Ishikawa (cell line): ENCODE results near the gene TRIM9.

Source experiments
- CEBPB ChIP-seq: IDR thresholded peaks from 2 replicates; pipeline ENCODE4 v1.6.1; 2012
- CREB1 ChIP-seq: IDR thresholded peaks from 2 replicates; pipeline ENCODE4 v1.6.1; 2012; ENCODE audit warnings: low read depth
- EGR1 ChIP-seq: IDR thresholded peaks from 2 replicates; pipeline ENCODE4 v1.6.1; 2012
- EP300 ChIP-seq: IDR thresholded peaks from 2 replicates; pipeline ENCODE4 v1.6.1; 2012; ENCODE audit warnings: borderline replicate concordance
- FOXM1 ChIP-seq: IDR thresholded peaks from 2 replicates; pipeline ENCODE4 v1.6.1; 2012; ENCODE audit warnings: low read depth, borderline replicate concordance
- NFIC ChIP-seq: IDR thresholded peaks from 2 replicates; pipeline ENCODE4 v1.6.1; 2012
- RAD21 ChIP-seq: IDR thresholded peaks from 2 replicates; pipeline ENCODE4 v1.6.1; 2012; ENCODE audit warnings: low read depth
- TAF1 ChIP-seq: IDR thresholded peaks from 2 replicates; pipeline ENCODE4 v1.6.1; 2012; ENCODE audit warnings: low read depth, mild to moderate bottlenecking
- TCF12 ChIP-seq: IDR thresholded peaks from 2 replicates; pipeline ENCODE4 v1.6.1; 2012; ENCODE audit warnings: low read depth
- TEAD4 ChIP-seq: IDR thresholded peaks from 2 replicates; pipeline ENCODE4 v1.6.1; 2012
- YY1 ChIP-seq: IDR thresholded peaks from 2 replicates; pipeline ENCODE4 v1.6.1; 2012; ENCODE audit warnings: low read depth
- ZBTB7A ChIP-seq: IDR thresholded peaks from 2 replicates; pipeline ENCODE4 v1.6.1; 2012; ENCODE audit warnings: low read depth
- TF ChIP-seq, protein P1 (sequence below): IDR thresholded peaks from 2 replicates; pipeline ENCODE4 v1.6.1; 2012; ENCODE audit warnings: low read depth, mild to moderate bottlenecking
- TF ChIP-seq, protein P2 (sequence below): IDR thresholded peaks from 2 replicates; pipeline ENCODE4 v1.6.1; 2012
- TF ChIP-seq, protein P3 (sequence below): IDR thresholded peaks from 2 replicates; pipeline ENCODE4 v1.6.1; 2012

The TRIM9 gene

DNA sequence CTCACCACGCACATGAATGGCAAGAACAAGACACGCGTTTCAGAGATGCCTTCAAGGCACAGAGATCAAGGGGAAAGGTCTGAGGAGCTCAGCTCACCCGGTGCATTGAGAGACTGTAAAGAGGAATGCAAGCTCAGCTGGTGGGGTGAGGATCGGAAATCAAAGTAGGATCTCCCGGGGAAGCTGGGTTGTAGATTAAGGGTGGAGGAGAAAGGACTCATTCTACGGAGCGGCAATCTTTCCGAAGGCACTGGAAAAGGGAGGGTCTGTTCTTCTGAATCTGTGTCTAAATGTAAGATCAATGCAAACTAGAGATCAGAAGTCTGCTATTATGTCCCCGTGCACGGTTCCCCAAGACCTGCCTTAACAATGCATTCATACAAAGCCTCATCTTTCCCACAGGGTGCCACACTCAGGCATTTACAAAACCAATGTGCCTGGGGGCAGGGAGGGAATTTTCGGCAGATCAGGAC is 109.0 kb downstream of the TRIM9 start:
- TF ChIP-seq ZBTB7A (no peak), EGR1 (no peak), YY1 (no peak), CREB1 (no peak), TCF12 (no peak), NFIC (no peak), RAD21 (no peak), EP300 (no peak), FOXM1 (no peak), CEBPB (no peak), TAF1 (no peak), TEAD4 (no peak)
- TF ChIP-seq, protein P1, sequence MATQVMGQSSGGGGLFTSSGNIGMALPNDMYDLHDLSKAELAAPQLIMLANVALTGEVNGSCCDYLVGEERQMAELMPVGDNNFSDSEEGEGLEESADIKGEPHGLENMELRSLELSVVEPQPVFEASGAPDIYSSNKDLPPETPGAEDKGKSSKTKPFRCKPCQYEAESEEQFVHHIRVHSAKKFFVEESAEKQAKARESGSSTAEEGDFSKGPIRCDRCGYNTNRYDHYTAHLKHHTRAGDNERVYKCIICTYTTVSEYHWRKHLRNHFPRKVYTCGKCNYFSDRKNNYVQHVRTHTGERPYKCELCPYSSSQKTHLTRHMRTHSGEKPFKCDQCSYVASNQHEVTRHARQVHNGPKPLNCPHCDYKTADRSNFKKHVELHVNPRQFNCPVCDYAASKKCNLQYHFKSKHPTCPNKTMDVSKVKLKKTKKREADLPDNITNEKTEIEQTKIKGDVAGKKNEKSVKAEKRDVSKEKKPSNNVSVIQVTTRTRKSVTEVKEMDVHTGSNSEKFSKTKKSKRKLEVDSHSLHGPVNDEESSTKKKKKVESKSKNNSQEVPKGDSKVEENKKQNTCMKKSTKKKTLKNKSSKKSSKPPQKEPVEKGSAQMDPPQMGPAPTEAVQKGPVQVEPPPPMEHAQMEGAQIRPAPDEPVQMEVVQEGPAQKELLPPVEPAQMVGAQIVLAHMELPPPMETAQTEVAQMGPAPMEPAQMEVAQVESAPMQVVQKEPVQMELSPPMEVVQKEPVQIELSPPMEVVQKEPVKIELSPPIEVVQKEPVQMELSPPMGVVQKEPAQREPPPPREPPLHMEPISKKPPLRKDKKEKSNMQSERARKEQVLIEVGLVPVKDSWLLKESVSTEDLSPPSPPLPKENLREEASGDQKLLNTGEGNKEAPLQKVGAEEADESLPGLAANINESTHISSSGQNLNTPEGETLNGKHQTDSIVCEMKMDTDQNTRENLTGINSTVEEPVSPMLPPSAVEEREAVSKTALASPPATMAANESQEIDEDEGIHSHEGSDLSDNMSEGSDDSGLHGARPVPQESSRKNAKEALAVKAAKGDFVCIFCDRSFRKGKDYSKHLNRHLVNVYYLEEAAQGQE, result no peak
- TF ChIP-seq, protein P2, sequence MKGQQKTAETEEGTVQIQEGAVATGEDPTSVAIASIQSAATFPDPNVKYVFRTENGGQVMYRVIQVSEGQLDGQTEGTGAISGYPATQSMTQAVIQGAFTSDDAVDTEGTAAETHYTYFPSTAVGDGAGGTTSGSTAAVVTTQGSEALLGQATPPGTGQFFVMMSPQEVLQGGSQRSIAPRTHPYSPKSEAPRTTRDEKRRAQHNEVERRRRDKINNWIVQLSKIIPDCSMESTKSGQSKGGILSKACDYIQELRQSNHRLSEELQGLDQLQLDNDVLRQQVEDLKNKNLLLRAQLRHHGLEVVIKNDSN, result no peak
- TF ChIP-seq, protein P3, sequence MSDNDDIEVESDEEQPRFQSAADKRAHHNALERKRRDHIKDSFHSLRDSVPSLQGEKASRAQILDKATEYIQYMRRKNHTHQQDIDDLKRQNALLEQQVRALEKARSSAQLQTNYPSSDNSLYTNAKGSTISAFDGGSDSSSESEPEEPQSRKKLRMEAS, result no peak

DNA sequence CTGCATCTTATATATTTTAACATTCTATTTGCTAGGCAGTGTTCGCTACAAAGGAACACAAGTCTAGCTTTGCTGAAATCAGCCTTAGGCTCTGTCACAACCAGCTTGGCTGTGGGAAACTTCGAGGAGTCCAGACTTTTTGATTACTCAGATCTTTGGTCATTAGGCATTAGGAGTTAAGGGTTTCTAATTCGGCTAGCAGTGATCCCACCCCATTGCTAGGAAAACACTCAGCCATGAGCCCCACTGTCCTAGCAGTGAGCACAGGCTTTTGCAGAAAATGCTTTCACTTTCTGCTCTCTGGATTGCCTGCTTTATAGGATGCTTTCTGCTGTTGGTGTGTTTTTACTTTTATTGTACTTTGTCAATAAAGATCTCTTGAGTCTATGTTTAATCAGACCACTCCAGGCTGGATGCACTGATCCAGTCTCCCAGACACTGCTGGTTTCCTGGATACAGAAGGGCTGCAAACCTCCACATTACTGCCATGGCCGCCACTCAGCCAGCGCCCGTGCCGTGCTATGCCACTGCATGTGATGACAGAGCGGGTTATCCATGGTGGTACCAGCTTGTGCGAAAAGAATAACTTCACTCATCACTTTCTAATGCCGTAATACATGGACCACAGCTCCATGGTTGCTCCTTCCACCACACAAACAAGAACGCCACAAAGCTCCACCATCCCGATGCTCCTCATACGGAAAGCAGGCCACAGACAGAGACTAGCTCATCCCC is 109.6 kb downstream of the TRIM9 start:
- TF ChIP-seq ZBTB7A (no peak), FOXM1 (no peak), YY1 (no peak), EGR1 (no peak), TCF12 (no peak), CEBPB (no peak), EP300 (no peak)
- TF ChIP-seq, protein P1, result no peak

DNA sequence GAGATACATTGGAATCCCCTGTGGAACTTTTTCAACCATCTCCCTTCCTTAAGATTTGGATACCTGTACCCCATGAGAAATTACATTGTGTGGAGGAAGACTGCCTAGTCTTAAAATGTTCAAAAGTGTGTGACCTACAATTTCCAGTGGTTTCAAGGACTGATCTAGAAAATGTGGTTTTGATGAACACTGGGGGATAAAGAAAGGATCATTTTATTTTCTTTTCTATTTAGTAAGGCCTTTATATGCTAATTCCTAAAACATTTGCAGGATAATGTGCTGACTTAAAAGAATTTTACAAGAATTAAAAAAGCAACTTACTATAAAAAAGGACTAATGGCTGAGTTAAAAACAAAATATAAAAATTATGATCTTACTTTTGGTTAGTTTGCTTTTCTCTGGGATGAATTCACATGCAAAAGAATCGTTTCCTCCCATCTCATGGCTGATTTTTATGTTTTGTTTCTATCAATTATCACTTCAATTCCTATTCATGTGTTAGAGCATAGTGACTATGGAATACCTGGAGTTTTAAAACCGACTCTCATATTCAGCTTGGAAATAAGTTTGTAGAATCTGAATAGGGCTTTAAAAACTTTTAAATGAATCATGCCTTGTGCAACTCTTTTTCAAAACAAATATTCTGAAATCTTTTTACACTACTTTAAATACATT is 110.7 kb downstream of the TRIM9 start:
- TF ChIP-seq TCF12 (no peak), ZBTB7A (no peak), YY1 (no peak), CREB1 (no peak), EGR1 (no peak), NFIC (no peak), TAF1 (no peak), EP300 (no peak), FOXM1 (no peak), RAD21 (no peak), CEBPB (no peak), TEAD4 (no peak)
- TF ChIP-seq, protein P1, result no peak
- TF ChIP-seq, protein P2, result no peak
- TF ChIP-seq, protein P3, result no peak
